Measurements from ENCODE around the gene FBXO41. TPM values are rescaled to one million over a fixed set of nuclear protein-coding genes. Genes with fewer than 3 reads are reported as not detected.

Gene FBXO41
- total RNA-seq, 3 donors from 2014 or later (not counting 1 experiment from before 2014, with no cell fraction given) = 11.5 to 16.4 (median 13.8) TPM

- Mint-ChIP-seq H3K27ac (no peak overlapping the region), H3K36me3 (no peaks in the 10 kb centered on the region), H3K4me1 (peaks cover 16 to 19% of the 10 kb centered on the region in 2 donors), H3K27me3 (ENCODE audit: low read depth in 2 of 2) (peaks cover 27 to 31% of the 10 kb centered on the region in 2 donors), H3K4me3 (peak overlapping the region; percentile 75), H3K9me3 (no peaks in the 10 kb centered on the region)
- no peak for TF ChIP-seq CTCF (IDR thresholded peaks at IDR 0.05)
- Histone ChIP-seq H3K9me3 (ENCODE audit: control insufficient read depth, insufficient read depth, low read length) (no peaks in the 10 kb centered on the region), H3K36me3 (ENCODE audit: control insufficient read depth, insufficient read depth, low read length) (no peaks in the 10 kb centered on the region), H3K27ac (ENCODE audit: low read length) (no peak overlapping the region), H3K27me3 (ENCODE audit: control insufficient read depth, insufficient read depth, low read length) (peaks cover 15% of the 10 kb centered on the region), H3K4me1 (ENCODE audit: control insufficient read depth, insufficient read depth, low read length) (peaks cover 26% of the 10 kb centered on the region), H3K4me3 (ENCODE audit: low read length) (no peak overlapping the region)
- no peak for ATAC-seq
- intact Hi-C loops (cut with micrococcal nuclease) = no loop called here
- no peak for DNase-seq
- 91% methylated on average over 3 of the region's 3 CpGs for WGBS (ENCODE audit: insufficient coverage)
These were observed 1.9 kb upstream of the FBXO41 start for GRCh38 chr2:73286134-73286655.

GRCh38 chr2:73285159-73285739 is 971 bp upstream of the FBXO41 start:
- no peaks in the 10 kb centered on the region for H3K36me3 ChIP-seq (ENCODE audit: control insufficient read depth, insufficient read depth, low read length)
- H3K27me3 ChIP-seq (ENCODE audit: control insufficient read depth, insufficient read depth, low read length) = peaks cover 7% of the 10 kb centered on the region
- H3K27ac ChIP-seq (ENCODE audit: low read length) = peak overlapping the region; percentile 57
- Mint-ChIP-seq H3K27ac (peak overlapping the region in 1 of 2 donors; percentile 16), H3K9me3 (no peaks in the 10 kb centered on the region), H3K4me1 (peaks cover 12 to 21% of the 10 kb centered on the region in 2 donors), H3K4me3 (peak overlapping the region; percentile 75), H3K36me3 (no peaks in the 10 kb centered on the region), H3K27me3 (ENCODE audit: low read depth in 2 of 2) (peaks cover 20 to 21% of the 10 kb centered on the region in 2 donors)
- no peak for TF ChIP-seq CTCF (IDR thresholded peaks at IDR 0.05)
- 10% methylated on average over 5 of the region's 5 CpGs for WGBS (ENCODE audit: insufficient coverage)
- ATAC-seq (peak; percentile 36 to 62 (median 38)), DNase-seq (peak in 1 of 2 donors; percentile 38)
- intact Hi-C loops (cut with micrococcal nuclease) = no loop called here
- H3K9me3 ChIP-seq (ENCODE audit: control insufficient read depth, insufficient read depth, low read length) = no peaks in the 10 kb centered on the region
- peak overlapping the region; percentile 63 for H3K4me3 ChIP-seq (ENCODE audit: low read length)
- peaks cover 22% of the 10 kb centered on the region for H3K4me1 ChIP-seq (ENCODE audit: control insufficient read depth, insufficient read depth, low read length)

DNA sequence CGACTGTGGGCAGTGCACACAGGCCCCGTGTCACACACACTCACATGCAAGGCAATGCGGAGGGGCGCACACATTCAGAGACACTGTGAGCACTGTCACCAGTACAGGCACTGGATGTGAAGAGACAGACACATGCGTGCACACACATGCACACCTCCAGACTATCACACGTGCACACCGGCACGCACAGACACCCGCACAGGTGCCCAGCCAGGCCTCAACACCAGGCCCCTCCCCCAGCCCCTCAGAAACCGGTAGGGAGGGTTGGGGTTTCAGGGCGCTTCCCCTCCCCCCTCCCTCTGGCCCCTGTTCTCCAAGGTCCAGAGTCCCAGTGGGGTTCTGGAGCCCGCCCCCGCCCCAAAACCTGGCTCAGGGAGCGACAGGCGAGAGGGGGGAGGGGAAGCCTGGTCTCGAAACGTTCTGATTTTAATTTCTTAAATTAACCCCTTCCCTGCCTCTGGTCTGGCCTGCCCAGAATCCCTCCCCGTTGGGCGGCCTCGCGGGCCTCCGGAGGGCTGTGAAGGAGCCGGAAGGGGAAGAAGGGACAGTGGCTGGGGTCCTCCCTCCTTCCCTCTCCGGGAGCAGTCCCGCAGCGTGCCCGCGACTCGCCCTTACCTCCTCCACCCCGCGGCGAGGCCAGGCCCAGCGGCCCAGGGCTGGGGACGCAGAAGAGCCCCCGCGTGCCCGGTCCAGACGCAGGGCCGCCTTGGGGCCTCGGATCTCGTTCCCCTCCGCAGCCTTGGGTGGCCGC is 558 bp downstream of the FBXO41 start:
- no peak overlapping the region for H3K27ac Mint-ChIP-seq
- Histone ChIP-seq H3K27me3 (ENCODE audit: control insufficient read depth, insufficient read depth, low read length) (no peaks in the 10 kb centered on the region), H3K27ac (ENCODE audit: low read length) (no peak overlapping the region), H3K4me3 (ENCODE audit: low read length) (peak overlapping the region; percentile 63), H3K4me1 (ENCODE audit: control insufficient read depth, insufficient read depth, low read length) (peaks cover 22% of the 10 kb centered on the region), H3K9me3 (ENCODE audit: control insufficient read depth, insufficient read depth, low read length) (no peaks in the 10 kb centered on the region), H3K36me3 (ENCODE audit: control insufficient read depth, insufficient read depth, low read length) (no peaks in the 10 kb centered on the region)
- TF ChIP-seq CTCF (IDR thresholded peaks at IDR 0.05) = no peak
- ATAC-seq (peak; percentile 9 to 45 (median 32)), DNase-seq (peak in 1 of 2 donors; percentile 42)
- H3K36me3 Mint-ChIP-seq = no peaks in the 10 kb centered on the region
- H3K4me1 Mint-ChIP-seq = peaks cover 12 to 27% of the 10 kb centered on the region in 2 donors
- H3K4me3 Mint-ChIP-seq = peak overlapping the region; percentile 78
- intact Hi-C loops (cut with micrococcal nuclease) = loop anchor here (1.0 kb wide), 1 partner anchor 10 kb away; the partner anchor contains the start of gene EGR4
- H3K9me3 Mint-ChIP-seq = no peaks in the 10 kb centered on the region
- H3K27me3 Mint-ChIP-seq (ENCODE audit: low read depth in 2 of 2) = peaks cover 8 to 11% of the 10 kb centered on the region in 2 donors
- 7% methylated on average over 34 of the region's 43 CpGs for WGBS (ENCODE audit: insufficient coverage)
